Renal pelvis (tissue), 4 donors: ENCODE results near the gene CSRP1. TPM values are rescaled to one million over a fixed set of nuclear protein-coding genes. Genes with fewer than 3 reads are reported as not detected.
"Not testable (repeated sequence)": the region's sequence is repeated elsewhere in the genome, so short reads cannot be mapped to it uniquely, and the experiment has no call there.

Experiments
- DNase-seq: peaks from one replicate; pipeline ENCODE4 v3.0.0-alpha.2; 2013
- polyA plus RNA-seq, 3 donors: library from polyadenylated mRNA; unstranded; fragments of 120-200 nt; gene quantifications; one replicate each; pipeline ENCODE4 v1.2.1, GENCODE V29; 2013; ENCODE audit not compliant: insufficient read length in 3 of 3

The CSRP1 gene
- polyA plus RNA-seq, 3 donors: 125 to 137 (median 135) TPM

DNA sequence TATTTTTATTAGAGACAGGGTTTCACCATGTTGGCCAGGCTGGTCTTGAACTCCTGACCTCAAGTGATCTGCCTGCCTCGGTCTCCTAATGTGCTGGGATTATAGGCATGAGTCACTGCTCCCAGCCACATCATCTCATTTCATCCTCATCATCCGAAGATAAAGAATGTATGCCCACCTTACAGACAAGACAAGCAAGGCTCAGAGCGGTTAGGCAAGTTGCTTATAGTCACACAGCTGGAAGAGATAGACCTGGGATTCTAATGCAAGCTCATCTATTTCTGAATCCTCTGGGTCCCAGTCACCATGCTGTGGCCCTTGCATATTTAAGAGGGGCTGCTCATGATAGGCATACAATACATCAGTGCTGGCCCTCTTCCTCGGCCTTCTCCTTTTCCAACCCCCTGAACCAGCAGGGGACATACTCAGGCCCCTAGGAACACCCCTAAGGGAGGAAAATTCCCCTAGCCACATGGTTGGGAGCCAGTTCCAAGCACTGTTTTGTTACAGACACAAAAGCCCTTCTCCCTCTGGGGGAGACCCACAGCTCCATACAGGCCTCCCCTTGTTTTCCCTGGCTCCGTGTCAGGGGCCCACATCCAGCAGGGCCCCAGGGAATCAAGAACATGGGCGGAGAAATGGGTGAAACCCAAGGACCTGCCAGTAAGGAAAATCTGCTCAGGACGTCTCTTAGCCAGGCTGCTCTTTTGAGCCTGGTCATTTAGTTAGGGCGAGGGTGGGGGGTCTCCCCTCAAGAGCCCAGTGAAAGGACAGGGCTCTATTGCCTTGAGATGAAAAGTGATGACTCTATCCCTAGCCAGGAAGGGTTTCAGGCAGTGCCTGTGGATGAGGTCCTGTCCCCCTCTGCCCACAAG, 6.9 kb downstream of the CSRP1 start:
- no peak for DNase-seq

DNA sequence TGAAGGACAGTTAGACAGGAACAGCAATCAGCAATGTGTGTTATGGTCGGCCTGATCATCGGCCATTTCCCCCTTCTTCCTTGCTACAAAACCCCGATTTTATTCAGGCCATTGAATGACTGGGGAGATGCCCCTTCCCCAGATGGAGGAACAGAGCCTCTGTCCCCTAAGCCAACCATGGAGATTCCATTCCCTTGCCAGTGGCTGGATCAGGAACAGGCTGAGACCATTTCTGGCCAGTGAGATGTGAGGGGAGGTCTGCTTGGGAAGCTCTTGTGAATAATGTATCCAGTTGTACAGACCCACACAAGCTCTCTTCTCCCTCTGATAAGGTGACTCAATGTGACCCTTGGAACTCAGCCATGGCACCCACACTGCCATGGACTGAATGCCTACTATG, 7.7 kb downstream of the CSRP1 start:
- DNase-seq: no peak

DNA sequence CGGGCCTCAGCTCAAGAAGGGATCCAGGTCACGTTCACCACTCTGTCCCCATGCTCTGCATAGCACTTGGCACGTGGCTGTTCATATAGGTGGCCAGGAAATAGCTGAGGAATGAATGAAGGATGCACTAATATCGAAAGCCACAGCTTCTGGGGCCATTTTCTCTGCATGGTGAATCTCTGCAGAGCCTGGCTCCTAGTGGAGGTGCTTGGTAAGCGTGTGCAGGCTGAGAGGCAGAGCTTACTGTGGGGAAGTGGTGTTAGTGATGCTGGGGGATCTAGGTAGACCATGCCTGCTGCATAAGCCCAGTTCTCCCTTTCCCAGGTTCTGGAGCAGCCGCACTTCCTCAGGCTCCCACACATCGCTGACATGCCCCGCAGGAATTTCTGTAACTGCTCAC, 8.3 kb downstream of the CSRP1 start:
- no peak for DNase-seq

DNA sequence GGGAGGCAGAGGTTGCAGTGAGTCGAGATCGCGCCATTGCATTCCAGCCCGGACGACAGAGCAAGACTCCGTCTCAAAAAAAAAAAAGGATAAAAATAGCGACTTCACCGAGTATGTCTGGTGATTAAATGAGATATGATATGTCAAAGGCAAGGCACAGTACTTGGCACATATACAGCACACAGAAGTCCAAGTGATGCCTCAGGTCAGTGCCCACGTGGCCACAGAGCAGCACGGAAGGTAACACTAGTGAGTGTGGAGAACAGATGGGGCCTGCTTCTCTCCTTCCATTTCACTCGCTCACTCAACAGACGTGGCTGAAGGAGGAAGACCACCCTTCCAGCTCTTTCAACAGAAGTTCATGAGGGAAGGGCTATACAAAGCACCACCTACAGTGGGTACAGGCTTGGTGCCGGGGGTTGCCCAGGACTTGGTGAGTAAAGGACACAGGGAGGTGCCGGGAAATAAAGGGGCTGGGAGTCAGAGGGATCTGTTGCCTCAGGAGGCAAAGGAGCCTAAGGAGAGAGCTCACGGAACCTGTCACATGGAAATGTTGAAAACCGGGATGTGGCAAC, 8.9 kb downstream of the CSRP1 start:
- no peak for DNase-seq

DNA sequence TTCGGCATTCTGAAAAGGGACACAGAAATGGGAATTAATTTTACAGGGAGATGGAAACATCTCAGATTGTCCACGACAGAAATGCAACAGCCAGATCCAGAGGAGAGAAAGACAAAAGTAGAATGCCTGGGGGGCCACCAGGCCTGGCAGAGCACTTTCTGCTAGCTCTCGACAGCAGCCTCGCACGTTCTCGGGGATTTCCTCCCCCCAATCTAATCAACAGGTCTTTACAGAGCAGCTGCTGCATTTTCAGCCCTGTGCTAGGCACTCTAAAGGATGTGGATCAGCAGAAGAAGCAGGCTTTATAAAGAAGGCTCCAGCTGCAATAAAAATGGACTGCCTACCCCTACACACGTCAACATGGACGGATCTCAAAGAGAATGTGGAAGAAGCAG, 10.6 kb downstream of the CSRP1 start:
- no peak for DNase-seq

GRCh38 chr1:201495551-201496295, 11.2 kb downstream of the CSRP1 start:
- DNase-seq: peak; percentile 82

GRCh38 chr1:201493757-201494617, 12.9 kb downstream of the CSRP1 start:
- peak; percentile 87 for DNase-seq

DNA sequence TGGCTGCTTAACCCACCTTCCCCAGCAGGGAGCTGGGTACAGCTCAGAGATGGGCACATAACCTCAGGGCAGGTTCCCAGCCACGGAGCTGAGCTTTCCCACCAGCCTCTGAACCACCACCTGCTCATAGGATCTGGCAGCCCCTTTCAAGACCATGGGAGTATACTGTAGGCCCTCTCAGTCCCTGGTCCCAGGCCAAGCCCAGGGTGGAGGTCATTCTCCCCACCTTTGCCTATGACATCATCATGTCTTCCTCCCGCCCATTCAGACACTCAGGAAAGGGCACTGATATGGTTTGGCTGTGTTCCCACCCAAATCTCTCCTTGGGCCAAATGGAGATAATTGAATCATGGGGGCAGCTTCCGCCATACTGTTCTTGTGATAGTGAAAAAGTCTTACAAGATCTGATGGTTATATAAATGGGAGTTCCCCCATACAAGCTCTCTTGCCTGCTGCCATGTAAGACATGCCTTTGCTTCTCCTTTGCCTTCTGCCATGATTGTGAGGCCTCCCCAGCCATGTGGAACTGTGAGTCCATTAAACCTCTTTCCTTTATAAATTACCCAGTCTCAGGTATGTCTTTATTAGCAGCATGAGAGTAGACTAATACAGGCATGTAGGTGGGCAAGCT, 13.8 kb downstream of the CSRP1 start:
- not testable (repeated sequence) for DNase-seq

DNA sequence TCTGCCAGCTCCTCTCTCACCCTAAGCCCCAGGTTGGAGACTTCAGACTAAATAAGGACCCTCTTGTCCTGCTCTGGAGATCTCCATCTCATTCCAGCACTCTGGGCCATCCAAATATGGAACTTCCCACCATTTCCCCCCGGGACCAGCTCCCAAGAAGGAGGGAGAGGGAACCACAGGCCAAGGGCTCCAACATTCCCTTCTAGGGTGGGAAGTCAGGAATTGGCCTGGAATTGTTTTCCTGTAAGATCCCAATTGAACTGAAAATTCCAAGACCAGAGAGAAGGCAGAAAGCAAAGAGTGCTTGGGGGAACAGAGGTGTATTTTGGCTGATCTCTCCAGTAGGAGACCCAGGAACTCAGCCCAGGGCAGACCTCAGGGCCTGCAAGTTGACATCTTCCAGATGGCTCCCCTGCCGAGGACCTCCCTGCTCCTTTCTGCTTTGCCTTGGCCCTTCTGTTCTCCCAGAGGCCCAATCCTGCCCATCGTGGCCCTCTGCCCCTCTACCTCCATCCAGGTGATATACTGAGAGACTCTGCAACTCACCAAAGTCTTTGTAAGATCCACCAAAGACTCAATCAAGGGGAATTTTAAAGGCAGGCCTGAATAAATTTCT, 14.9 kb downstream of the CSRP1 start:
- no peak for DNase-seq

- no peak for DNase-seq
Measured at GRCh38 chr1:201490708-201491131, 16.2 kb downstream of the CSRP1 start.

- DNase-seq: no peak
Measured at GRCh38 chr1:201489643-201490261, 17.2 kb downstream of the CSRP1 start.

DNA sequence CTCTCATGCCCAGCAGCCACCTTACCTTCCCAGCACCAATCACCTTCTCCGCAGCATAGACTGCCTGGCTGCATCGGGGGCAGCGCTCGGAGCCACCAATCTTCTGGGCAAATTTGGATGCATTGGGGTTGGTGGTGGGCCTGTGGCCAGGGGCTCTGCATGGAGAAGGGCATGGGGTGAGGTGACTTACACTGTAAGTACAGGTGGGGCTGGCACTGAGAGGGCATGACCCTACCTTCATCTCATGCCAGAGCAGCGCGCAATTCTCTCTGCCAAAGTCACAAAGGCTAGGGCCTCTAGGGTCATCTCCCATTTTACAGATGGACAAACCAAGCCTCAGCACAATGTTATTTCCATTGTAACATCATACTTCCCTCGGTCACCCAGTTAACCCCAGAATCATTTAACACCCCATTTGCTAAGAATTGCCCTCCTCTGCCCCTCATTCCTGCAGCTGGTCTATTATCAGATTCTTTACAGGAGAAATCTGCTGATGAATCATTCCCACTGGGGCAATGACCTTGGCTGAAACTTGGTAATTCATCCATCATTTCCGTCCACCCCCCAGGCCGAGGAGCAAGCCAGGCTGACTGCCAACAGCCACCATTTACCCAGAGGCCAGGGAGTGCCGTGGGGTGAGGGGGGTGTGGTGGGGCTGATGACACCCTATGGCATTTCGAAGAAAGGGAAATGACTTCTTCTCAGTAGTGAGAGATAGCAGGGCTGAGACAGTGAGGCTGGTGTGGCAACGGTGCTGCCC, 17.9 kb downstream of the CSRP1 start:
- no peak for DNase-seq

- no peak for DNase-seq
Measured at GRCh38 chr1:201487742-201488141, 19.2 kb downstream of the CSRP1 start.

DNA sequence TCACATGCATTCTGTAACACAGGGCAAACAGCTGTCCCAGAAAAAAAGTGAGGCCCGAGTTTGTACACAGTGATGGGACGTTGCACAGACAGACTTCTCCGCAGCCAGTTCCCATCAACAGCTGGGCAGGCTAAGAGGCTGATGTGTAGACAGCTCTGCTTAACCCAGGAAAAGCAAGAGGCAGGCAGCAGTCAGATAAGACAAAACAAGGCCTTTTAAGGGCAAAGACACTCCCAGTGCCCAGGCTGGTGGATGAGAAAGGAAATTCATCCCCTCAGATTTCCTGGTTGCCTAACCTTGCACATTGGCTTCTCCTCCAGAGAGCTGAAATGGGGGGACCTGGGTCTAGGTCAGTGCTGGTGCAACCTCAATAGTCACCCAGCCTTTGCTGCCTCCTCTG, 20.7 kb downstream of the CSRP1 start:
- DNase-seq: no peak

- DNase-seq: no peak
Measured at GRCh38 chr1:201485184-201485774, 21.6 kb downstream of the CSRP1 start.

GRCh38 chr1:201483373-201483949, 23.5 kb downstream of the CSRP1 start:
- no peak for DNase-seq

DNA sequence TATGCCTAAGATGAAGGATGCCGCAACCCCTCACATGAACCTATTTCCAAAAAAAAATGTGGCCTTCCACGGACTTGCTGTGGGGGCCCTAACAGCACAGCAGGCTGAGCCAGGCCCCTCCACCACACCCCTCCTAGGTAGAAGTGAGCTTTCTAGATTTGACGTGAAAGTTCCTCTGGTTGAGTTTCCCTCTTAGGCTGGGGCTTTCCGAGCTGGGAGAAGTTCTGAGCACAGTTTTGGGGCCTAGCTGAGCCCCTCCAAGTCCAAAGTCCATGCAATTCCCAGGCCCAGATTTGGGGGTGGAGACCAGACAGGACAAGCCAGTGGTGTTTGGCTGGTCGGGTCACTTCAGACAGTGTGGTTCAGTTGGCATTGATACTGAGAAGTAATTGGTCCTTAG, 24.2 kb downstream of the CSRP1 start:
- no peak for DNase-seq

DNA sequence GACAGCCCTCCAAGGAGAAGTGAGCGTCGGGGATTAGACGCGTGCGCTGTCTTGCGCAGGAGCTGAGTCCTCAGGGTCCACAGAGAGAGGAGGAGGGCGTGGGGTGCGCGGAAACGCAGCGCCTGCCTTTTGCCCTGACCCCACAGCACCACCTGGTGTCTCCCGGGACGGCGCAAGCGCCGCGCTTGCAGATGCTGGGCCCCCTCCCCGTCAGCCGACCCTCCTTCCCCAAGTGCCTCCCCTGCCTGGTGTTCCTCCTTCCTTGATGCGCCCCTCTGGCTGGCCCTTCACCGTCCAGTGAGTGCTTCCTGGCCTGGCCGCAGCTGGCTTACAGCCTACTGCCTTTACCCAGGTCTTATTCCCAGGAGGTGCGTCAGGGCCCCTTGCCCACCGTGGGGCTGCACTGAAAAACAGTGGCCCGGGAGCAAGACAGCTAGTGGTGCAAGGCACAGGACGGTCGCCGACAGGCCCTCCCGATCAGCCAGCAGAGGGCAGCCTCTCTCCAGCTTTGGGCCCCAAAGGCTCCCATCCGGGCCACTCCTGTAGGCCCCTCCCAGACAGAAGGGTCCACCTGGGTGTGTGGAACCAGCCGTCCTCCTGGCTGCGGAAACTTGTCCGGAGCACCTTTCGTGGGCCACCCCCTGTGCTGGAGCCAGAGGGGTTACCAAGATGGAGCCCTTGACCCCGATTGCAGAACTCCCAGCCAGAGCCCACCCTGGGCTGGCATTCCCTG, 25.0 kb downstream of the CSRP1 start:
- no peak for DNase-seq
